ENCODE data around the gene TMEM269. TPM values are rescaled to one million over a fixed set of nuclear protein-coding genes. Genes with fewer than 3 reads are reported as not detected.

Gene TMEM269
- total RNA-seq, 1 donor from 2014 or later = not detected

DNA sequence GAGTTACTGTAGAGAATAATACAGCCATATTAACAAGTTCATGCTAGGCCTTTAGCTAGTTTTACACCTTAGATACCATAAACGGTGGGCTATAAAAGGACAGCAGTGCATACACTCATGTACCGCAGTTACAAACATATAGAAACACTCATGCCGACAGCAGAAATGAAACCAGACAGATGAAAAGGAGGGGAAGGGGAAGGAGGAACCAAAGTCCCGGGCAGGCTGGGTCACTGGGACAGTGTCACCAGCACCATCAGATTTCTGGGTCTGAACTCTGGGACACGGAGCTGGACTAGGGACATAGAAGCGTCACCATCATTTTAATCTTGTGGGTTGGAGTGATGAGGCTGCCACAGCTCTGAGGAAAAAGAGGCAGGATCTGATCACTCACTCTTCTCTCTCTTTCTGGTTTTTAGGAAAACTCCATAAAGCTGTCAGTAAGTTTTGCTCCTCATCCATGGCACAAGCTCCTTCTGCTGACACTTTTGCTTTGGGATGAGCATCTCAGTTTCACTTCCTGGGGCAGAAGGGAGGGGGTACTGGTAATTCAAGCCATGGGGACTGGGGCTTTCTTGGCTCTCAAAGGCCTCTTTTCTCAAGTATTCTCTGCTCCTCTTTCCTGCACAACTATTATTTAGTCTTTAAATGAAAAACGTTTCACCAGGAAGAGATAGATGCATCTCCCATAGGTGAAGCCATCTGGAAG is 53.8 kb downstream of the TMEM269 start:
- intact Hi-C loops (cut with DNase I) = no loop called here
- no peak for DNase-seq (ENCODE audit: missing footprints)
- ATAC-seq = no peak

DNA sequence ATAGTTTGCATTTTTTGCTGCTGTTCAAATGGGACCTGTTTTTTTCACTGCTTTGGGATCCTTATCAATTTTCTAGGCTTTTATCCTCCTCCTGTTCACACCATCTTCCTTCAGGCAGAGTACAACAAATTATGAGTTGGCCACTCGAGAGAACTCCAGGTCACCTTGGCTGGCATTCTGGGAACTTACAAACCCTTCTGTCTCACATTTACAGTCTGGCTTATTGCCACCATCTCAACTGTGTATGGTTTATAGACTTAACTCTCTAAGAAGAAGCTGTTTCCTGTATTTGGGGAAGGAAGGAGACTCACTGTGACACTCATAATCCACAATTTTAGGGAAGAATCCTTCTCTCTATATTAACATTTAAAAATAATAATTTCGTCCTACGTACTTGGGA is 56.2 kb downstream of the TMEM269 start:
- ATAC-seq (no peak), DNase-seq (ENCODE audit: missing footprints) (no peak)
- intact Hi-C loops (cut with DNase I) = no loop called here

DNA sequence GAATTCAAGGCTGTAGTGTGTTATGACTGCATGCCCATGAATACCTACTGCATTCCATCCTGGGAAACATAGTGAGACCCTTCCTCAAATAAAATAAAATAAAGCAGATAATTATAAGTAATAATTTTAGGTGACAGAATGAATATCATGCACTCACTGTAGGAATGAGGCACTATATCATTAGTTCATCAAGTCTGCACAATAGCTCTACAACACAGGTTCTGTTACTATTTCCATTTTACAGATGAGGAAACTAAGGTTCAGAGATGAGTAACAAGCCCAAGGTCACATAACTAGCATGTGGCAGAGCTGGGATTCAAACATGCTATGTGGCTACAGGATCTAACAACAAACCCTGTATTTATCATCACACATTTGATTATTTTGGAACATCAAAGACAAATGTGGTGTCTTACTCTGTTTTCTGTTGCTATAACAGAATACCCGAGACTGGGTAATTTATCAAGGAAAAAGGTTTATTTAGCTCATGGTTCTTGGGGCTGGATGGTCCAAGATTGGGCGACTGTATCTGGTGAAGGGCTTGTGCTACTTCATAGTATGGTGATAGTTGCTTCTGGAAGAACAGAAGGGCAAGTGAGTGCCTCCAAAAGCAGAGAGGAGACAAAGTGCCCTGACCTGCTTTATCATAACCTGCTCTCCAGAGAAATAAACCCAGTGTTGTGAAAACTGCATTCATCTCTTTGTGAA is 56.8 kb downstream of the TMEM269 start:
- no peak for ATAC-seq
- intact Hi-C loops (cut with DNase I) = no loop called here
- no peak for DNase-seq (ENCODE audit: missing footprints)

DNA sequence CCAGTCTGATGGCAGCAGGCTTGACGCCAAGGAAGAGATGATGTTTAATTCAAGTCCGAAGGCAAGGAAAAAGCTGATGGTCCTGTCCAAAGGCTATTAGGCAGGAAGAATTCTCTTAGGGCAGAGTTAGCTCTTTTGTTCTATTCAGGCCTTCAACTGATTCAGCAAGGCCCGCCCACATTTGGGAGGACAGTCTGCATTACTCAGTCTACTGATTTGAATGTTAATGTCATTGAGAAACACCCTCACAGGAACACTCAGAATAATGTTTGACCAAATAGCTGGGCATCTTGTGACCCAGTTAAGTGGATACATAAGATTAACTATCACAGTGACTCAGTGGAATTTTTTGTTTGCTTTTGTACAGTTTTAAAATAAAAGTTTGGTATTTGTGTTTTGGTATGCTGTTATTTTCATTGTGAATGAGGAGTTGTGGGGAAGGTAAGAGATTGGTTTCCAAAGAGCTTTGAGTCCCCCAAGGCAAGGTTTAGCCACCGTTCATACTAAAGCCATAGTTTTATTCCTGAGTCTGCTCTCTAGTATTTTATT is 59.9 kb downstream of the TMEM269 start:
- no peak for ATAC-seq
- intact Hi-C loops (cut with DNase I) = no loop called here
- no peak for DNase-seq (ENCODE audit: missing footprints)

DNA sequence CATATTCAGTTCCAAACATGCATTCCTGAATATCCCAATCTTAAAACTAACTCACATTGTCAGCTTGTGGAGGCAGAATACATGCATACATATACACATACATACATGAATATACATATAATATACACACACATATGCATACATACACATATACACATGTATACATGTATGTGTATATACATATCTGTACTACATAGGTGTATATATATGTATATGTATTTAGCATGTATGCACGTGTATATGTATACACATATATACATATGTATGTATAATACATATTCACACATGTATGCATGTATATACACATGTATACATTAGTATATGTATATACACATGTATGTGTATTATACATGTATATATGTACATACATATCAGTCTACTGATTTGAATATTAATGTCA is 60.4 kb downstream of the TMEM269 start:
- ATAC-seq = no peak
- intact Hi-C loops (cut with DNase I) = no loop called here
- no peak for DNase-seq (ENCODE audit: missing footprints)

DNA sequence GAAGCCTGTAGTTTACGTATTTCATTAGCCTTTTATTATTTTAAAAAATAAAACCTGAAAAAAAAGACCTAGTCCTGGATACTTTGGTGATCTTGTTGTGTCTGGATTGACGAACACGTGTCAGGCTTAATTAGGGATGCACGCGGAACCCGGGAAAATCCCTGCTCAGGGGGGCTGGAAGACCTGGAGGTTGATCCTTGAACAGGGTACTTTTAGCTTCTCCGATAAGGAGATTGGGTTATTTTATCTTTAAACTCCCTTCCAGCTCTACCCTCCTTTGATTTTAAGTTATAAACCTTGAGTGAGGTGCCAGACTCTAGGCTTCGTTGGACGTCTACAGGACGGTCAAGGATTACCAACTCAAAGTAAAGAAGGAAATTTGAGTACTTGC is 61.1 kb downstream of the TMEM269 start:
- no peak for DNase-seq (ENCODE audit: missing footprints)
- intact Hi-C loops (cut with DNase I) = no loop called here
- ATAC-seq = peak; percentile 1

DNA sequence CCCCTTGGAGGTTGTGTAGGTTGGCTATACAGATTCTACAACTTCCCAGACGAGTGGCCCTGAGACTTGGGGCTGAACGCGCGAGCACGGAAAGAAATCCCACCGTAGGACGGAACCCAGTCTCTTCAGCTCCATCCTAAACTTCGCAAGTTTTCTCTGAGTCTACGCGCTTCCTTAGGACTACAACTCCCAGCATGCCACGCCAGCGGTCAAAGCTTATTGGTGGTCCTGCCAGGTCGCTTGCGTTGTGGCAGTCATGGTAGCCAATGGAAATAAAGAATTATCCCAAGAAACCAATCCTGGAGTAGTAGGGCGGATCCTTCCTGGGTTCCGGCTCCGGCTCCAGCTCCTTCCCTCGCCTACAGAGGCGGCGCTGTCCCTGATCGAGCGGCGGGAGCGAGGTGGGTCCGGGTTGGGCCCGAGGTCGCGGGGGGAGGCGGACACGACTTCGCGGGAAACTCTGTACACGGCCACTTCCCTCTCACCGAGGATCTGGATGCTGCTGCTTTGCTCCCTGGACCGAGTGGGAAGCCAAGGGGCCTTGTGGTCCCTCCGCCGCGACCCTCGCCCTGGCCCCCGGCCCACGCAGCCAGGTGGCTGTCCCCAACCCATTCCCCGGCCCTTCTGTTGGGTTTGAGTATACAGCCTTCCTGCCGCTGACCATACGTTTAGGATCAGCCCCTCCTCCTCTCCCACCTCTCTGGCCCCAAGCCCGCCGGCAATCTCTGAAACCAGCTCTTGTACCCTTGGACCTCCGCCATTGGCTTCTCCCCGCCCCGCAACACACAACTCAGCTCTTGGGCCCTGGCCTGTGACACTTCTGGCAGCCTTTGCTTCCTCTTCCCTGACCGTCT is 61.7 kb downstream of the TMEM269 start, which contains the start of gene ZNF691:
Gene ZNF691, plus strand, starts transcription at position 357 of the 854 bp plus-strand sequence. CDS start 3,046 bp downstream, outside the sequence.
- peak; percentile 95 for DNase-seq (ENCODE audit: missing footprints)
- intact Hi-C loops (cut with DNase I) = no loop called here

DNA sequence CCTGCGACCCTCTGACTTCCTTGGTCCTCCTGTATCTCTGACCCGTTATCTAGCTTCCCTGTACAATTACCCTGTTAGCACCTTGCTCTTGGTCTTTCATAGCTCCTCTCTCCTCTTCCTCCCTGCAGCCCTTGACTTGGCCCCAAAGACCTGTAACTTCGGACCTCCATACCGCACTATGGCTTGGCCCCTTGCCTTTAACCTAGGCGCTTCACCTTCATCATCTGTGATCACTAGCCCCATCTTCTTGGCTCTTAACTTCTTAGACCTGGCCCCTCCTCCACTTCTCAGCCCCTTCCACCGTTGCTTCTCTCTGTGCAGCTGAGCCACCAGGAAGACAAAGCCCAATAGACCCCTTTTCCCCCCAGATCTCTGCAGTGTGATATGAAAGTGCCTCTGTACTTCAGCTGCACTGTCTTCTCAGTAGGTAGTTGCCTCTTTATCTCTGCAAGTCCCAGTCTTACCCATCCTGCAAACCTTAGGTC is 62.4 kb downstream of the TMEM269 start:
- peak; percentile 0 for ATAC-seq
- intact Hi-C loops (cut with DNase I) = no loop called here
- DNase-seq (ENCODE audit: missing footprints) = no peak

More for the DNA sequence above, 61.7 kb downstream of the TMEM269 start, which contains the start of gene ZNF691:
- ATAC-seq = peak; percentile 99

DNA sequence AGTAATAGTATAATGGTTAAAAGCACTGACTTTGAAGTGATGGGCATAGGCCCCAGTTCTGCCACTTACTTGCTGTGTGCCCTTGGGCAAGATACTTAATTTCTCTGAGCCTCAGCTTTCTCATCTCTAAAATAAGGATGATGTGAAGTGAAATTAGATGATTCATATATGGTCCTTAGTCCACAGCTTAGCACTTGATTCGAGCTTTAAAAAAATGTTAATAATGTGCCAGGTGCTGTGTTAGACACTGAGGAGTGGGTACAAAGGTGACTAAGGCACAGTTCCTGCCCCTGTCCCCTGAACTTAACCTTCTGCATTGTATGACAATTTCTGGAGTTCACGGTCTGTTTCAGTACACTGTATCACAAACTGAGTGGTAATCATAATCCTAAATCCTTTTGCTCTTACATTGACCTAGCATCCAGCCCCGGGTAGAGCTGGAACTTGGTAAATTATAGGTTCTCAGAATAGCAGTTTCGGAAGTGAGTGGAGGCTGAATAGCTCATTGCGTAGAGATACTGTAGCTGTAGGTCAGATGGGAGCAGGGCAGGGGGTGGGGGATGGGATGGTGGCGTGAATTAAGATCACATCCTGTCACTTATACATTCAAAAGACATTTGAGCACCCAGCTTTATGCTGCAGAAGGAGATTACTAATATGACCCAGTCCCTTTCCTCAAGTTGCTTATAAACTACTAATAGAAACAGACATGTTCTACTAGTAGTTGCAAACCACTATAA is 63.1 kb downstream of the TMEM269 start:
- DNase-seq (ENCODE audit: missing footprints) (no peak), ATAC-seq (no peak)
- intact Hi-C loops (cut with DNase I) = no loop called here

DNA sequence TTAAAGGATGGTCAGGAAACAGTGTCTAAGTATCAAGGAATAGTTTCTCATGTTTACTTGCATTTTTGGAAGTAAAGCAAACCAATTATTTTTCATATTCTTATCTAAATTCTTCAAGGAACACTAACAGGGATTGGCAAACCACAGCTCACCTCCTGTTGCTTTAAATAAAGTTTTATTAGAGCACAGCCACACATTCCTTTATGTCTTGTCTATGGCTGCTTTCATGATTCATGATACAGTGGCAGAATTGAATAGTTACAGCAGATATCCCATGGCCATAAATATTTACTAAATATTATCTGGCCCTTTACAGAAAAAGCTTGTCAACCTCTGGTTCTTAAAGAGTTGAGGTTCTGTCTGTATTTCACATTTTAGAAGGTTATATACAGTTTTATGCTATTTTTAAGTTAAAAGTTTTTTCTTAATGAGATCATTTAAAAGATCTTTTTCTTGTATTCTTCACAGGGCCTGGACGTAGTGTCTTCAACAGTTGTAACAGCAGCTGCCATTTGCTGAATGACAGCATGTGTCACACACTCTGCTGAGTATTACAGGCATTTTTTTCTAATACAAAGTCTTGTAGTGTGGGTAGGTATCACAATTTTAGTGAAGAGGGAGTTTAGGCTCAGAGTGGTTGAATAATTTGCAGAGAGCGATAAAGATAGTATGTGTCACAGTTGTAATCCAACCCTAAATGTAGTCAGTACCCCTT is 64.2 kb downstream of the TMEM269 start:
- DNase-seq (ENCODE audit: missing footprints) (no peak), ATAC-seq (no peak)
- intact Hi-C loops (cut with DNase I) = no loop called here

DNA sequence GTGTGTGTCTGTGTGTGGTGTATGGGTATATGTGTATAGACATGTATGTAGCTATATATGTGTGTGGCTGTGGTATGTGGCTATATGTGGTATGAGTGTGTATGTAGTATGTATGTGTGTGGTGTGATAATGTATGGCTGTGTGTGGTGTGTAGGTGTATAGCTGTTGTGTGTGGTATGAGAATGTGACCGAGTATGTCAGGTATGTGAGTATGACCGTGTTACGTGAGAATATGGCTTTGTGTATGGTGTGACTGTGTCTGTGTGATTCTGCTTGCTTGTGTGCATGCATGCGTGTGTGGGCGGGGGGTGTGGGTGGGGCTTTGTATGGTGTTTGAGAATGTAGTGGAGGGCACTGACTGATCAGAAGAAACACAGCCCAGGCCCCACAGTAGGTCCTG is 65.2 kb downstream of the TMEM269 start:
- ATAC-seq = no peak
- DNase-seq (ENCODE audit: missing footprints) = no peak
- intact Hi-C loops (cut with DNase I) = no loop called here

Other genes with a start within 250 kb of the TMEM269 start
- 20.1 TPM for gene PPIH, start 126.6 kb upstream of the TMEM269 start, total RNA-seq
- gene YBX1, start 102.6 kb upstream of the TMEM269 start, total RNA-seq = 856 TPM
- gene CLDN19, start 44.8 kb upstream of the TMEM269 start, total RNA-seq = not detected
- 9.3 TPM for gene P3H1, start 18.0 kb upstream of the TMEM269 start, total RNA-seq
- 8.7 TPM for gene C1orf50, start 17.7 kb upstream of the TMEM269 start, total RNA-seq
- 2.7 TPM for gene ERMAP, start 32.1 kb downstream of the TMEM269 start, total RNA-seq
- 15.3 TPM for gene SVBP, start 32.4 kb downstream of the TMEM269 start, total RNA-seq
- gene ZNF691, start 61.6 kb downstream of the TMEM269 start, total RNA-seq = 7.7 TPM
- gene SLC2A1, start 173.9 kb downstream of the TMEM269 start, total RNA-seq = 46.4 TPM

All from Right ventricle myocardium inferior (tissue), 1 donor.